HepG2 (cell line): ENCODE results near the gene ORC3. TPM values are rescaled to one million over a fixed set of nuclear protein-coding genes. Genes with fewer than 3 reads are reported as not detected.
A peak's percentile ranks its signal among the peaks of the same experiment; 100 is the strongest.

ENCODE experiments used
- BRCA1 ChIP-seq: sonication (generic); formaldehyde crosslinking; IDR thresholded peaks from 2 replicates; pipeline ENCODE4 v1.4.0; 2020; ENCODE audit warnings: missing genetic modification reagents
- JUND ChIP-seq: sonication (generic); formaldehyde crosslinking; IDR thresholded peaks from 2 replicates; pipeline ENCODE4 v1.8.0; 2022; ENCODE audit warnings: mild to moderate bottlenecking, missing genetic modification reagents
- KAT7 ChIP-seq: IDR thresholded peaks from 2 replicates; pipeline ENCODE4 v1.6.1; 2018; ENCODE audit warnings: borderline replicate concordance, missing compliant biosample characterization
- KLF9 ChIP-seq: IDR thresholded peaks from 2 replicates; pipeline ENCODE4 v1.6.1; 2016; ENCODE audit warnings: low read depth
- KMT2B ChIP-seq: IDR thresholded peaks from 2 replicates; pipeline ENCODE4 v1.6.1; 2016; ENCODE audit warnings: missing genetic modification reagents, missing compliant biosample characterization
- MYNN ChIP-seq: sonication (generic); formaldehyde crosslinking; IDR thresholded peaks from 2 replicates; pipeline ENCODE4 v1.4.0; 2020; ENCODE audit warnings: mild to moderate bottlenecking, low read depth, missing genetic modification reagents
- NKX3-1 ChIP-seq: sonication (generic); formaldehyde crosslinking; IDR thresholded peaks from 2 replicates; pipeline ENCODE4 v1.5.0; 2020; ENCODE audit warnings: missing genetic modification reagents
- NR2F6 ChIP-seq, 2 experiments: IDR thresholded peaks; 2 replicates each; pipeline ENCODE4 v1.6.1; 2016; ENCODE audit warnings: antibody characterized with exemption in 1 of 2, mild to moderate bottlenecking in 1 of 2
- SALL1 ChIP-seq: sonication (generic); formaldehyde crosslinking; IDR thresholded peaks from 2 replicates; pipeline ENCODE4 v1.8.0; 2022; ENCODE audit warnings: mild to moderate bottlenecking, missing genetic modification reagents
- SAP130 ChIP-seq: IDR thresholded peaks from 2 replicates; pipeline ENCODE4 v1.6.1; 2016; ENCODE audit warnings: low read depth
- SKI ChIP-seq: fragments of 450-650 bp; IDR thresholded peaks from one replicate; pipeline ENCODE4 v1.6.1; 2018; ENCODE audit warnings: mild to moderate bottlenecking; ENCODE audit not compliant: partially characterized antibody
- SPEN ChIP-seq: sonication (generic); formaldehyde crosslinking; IDR thresholded peaks from 2 replicates; pipeline ENCODE4 v1.5.1; 2020; ENCODE audit warnings: low read depth, mild to moderate bottlenecking, missing genetic modification reagents
- TRIM24 ChIP-seq: sonication (generic); formaldehyde crosslinking; IDR thresholded peaks from 2 replicates; pipeline ENCODE4 v1.8.0; 2022; ENCODE audit warnings: mild to moderate bottlenecking, missing genetic modification reagents
- U2AF2 ChIP-seq: fragments of 200-400 bp; formaldehyde crosslinking; IDR thresholded peaks from 2 replicates; pipeline ENCODE4 v1.6.1; 2017; ENCODE audit warnings: low read depth, mild to moderate bottlenecking, low read length
- ZMYM4 ChIP-seq: sonication (generic); formaldehyde crosslinking; IDR thresholded peaks from 2 replicates; pipeline ENCODE4 v1.8.1; 2023; ENCODE audit warnings: mild to moderate bottlenecking, missing genetic modification reagents
- ZNF225 ChIP-seq: sonication (generic); formaldehyde crosslinking; IDR thresholded peaks from 2 replicates; pipeline ENCODE4 v1.4.0; 2020; ENCODE audit warnings: mild to moderate bottlenecking, missing genetic modification reagents
- ZNF230 ChIP-seq: sonication (generic); formaldehyde crosslinking; IDR thresholded peaks from 2 replicates; pipeline ENCODE4 v1.4.0; 2020; ENCODE audit warnings: mild to moderate bottlenecking, missing genetic modification reagents
- ZNF34 ChIP-seq: sonication (generic); formaldehyde crosslinking; IDR thresholded peaks from 2 replicates; pipeline ENCODE4 v1.4.0; 2020; ENCODE audit warnings: mild to moderate bottlenecking, missing genetic modification reagents, borderline replicate concordance
- ZNF644 ChIP-seq: IDR thresholded peaks from 2 replicates; pipeline ENCODE4 v1.6.1; 2016; ENCODE audit warnings: low read depth
- ZNF747 ChIP-seq: sonication (generic); formaldehyde crosslinking; IDR thresholded peaks from 2 replicates; pipeline ENCODE4 v1.8.1; 2023; ENCODE audit warnings: missing genetic modification reagents, mild to moderate bottlenecking, borderline replicate concordance
- polyA plus RNA-seq, 8 experiments: library from polyadenylated mRNA; depleted of rRNA in 3 of 8; stranded (reverse) in 7 of 8; unstranded in 1 of 8; fragments of >200 nt; fragmentation: Illumina TruSeq in 4 of 8; extraction: Trizol in 4 of 8; gene quantifications; 2 replicates each; pipeline versions ENCODE4 v1.2.1 to v1.2.3, GENCODE V29; 2011 to 2016; ENCODE audit warnings: low read depth in 4 of 8, missing spikeins in 1 of 8, mixed read lengths in 1 of 8; ENCODE audit not compliant: insufficient read depth in 1 of 8
- total RNA-seq, 5 experiments: library from RNA; depleted of rRNA; stranded (reverse); fragments of >200 nt; fragmentation: Illumina TruSeq; extraction: Trizol; gene quantifications; 2 replicates each; pipeline ENCODE4 v1.2.3, GENCODE V29; 2016; ENCODE audit warnings: low read depth in 1 of 5
- TF ChIP-seq, protein P1 (sequence below): sonication (generic); formaldehyde crosslinking; IDR thresholded peaks from 2 replicates; pipeline ENCODE4 v1.8.0; 2023; ENCODE audit warnings: mild to moderate bottlenecking, missing genetic modification reagents
- TF ChIP-seq, protein P2 (sequence below): sonication (generic); formaldehyde crosslinking; IDR thresholded peaks from 2 replicates; pipeline ENCODE4 v1.4.0; 2020; ENCODE audit warnings: missing genetic modification reagents
- TF ChIP-seq, protein P3 (sequence below): sonication (generic); IDR thresholded peaks from 2 replicates; pipeline ENCODE4 v1.6.1; 2016; ENCODE audit warnings: low read depth, borderline replicate concordance
- TF ChIP-seq, protein P4 (sequence below): sonication (generic); formaldehyde crosslinking; IDR thresholded peaks from 2 replicates; pipeline ENCODE4 v1.4.0; 2020; ENCODE audit warnings: missing genetic modification reagents
- TF ChIP-seq, protein P5 (sequence below): sonication (generic); formaldehyde crosslinking; IDR thresholded peaks from 2 replicates; pipeline ENCODE4 v1.5.0; 2020; ENCODE audit warnings: mild to moderate bottlenecking, missing genetic modification reagents, borderline replicate concordance
- TF ChIP-seq, protein P6 (sequence below): sonication (generic); formaldehyde crosslinking; IDR thresholded peaks from 2 replicates; pipeline ENCODE4 v1.8.0; 2022; ENCODE audit warnings: low read depth, missing genetic modification reagents

Gene ORC3
- total and polyA plus RNA-seq, 2 of the 13 experiments (the other 11 are each of a cell fraction or from before 2014, with no cell fraction given), result 21.8 to 43.5 TPM

DNA sequence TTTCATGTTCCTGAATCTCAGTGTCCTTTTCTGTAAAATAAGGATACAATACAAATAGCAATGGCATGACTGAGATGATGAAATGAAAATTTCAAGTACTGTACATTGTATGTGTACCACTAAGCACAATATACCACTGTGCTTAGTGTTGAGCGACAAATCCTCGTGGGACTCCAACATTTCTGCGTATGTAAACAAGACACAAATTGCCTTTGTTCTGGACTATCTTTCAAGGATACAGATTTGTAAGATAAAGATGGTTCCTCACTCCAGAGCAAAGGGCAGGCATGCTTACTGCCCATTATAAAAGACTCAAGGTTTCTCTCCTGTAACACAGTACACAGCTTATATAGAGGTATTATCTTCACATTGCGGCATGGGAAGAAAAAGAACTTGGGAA lies 6.1 kb upstream of the ORC3 start (continued):
- TF ChIP-seq TRIM24 (CRISPR knock-in tag) (no peak), KMT2B (CRISPR knock-in tag) (peak; percentile 58; the same call in 1 of the 2 replicates), U2AF2 (no peak), BRCA1 (no peak), KAT7 (CRISPR knock-in tag) (no peak), ZNF747 (CRISPR knock-in tag) (no peak), JUND (CRISPR knock-in tag) (no peak), SALL1 (peak; percentile 45; the same call in 1 of the 2 replicates), ZNF644 (CRISPR knock-in tag) (peak; percentile 60), ZMYM4 (peak; percentile 51), SAP130 (CRISPR knock-in tag) (peak; percentile 71), SPEN (no peak), ZNF225 (CRISPR knock-in tag) (no peak), KLF9 (CRISPR knock-in tag) (no peak), SKI (no peak), NR2F6 (IDR thresholded peaks at IDR 0.05) (peak; percentile 51; the same call in 1 of the 2 replicates), NR2F6 (CRISPR knock-in tag; IDR thresholded peaks at IDR 0.05) (peak; percentile 65), MYNN (CRISPR knock-in tag) (no peak), ZNF230 (no peak), ZNF34 (no peak), NKX3-1 (CRISPR knock-in tag) (peak; percentile 59; the same call in 1 of the 2 replicates)
- TF ChIP-seq, protein P1, sequence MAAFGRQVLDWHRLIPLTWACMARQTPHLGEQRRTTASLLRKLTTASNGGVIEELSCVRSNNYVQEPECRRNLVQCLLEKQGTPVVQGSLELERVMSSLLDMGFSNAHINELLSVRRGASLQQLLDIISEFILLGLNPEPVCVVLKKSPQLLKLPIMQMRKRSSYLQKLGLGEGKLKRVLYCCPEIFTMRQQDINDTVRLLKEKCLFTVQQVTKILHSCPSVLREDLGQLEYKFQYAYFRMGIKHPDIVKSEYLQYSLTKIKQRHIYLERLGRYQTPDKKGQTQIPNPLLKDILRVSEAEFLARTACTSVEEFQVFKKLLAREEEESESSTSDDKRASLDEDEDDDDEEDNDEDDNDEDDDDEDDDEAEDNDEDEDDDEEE (CRISPR knock-in tag), result no peak
- TF ChIP-seq, protein P2, sequence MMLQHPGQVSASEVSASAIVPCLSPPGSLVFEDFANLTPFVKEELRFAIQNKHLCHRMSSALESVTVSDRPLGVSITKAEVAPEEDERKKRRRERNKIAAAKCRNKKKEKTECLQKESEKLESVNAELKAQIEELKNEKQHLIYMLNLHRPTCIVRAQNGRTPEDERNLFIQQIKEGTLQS, result peak; percentile 62; the same call in 1 of the 2 replicates
- TF ChIP-seq, protein P3, sequence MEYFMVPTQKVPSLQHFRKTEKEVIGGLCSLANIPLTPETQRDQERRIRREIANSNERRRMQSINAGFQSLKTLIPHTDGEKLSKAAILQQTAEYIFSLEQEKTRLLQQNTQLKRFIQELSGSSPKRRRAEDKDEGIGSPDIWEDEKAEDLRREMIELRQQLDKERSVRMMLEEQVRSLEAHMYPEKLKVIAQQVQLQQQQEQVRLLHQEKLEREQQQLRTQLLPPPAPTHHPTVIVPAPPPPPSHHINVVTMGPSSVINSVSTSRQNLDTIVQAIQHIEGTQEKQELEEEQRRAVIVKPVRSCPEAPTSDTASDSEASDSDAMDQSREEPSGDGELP, result no peak
- TF ChIP-seq, protein P4, sequence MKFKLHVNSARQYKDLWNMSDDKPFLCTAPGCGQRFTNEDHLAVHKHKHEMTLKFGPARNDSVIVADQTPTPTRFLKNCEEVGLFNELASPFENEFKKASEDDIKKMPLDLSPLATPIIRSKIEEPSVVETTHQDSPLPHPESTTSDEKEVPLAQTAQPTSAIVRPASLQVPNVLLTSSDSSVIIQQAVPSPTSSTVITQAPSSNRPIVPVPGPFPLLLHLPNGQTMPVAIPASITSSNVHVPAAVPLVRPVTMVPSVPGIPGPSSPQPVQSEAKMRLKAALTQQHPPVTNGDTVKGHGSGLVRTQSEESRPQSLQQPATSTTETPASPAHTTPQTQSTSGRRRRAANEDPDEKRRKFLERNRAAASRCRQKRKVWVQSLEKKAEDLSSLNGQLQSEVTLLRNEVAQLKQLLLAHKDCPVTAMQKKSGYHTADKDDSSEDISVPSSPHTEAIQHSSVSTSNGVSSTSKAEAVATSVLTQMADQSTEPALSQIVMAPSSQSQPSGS, result peak; percentile 39; the same call in 1 of the 2 replicates
- TF ChIP-seq, protein P5, sequence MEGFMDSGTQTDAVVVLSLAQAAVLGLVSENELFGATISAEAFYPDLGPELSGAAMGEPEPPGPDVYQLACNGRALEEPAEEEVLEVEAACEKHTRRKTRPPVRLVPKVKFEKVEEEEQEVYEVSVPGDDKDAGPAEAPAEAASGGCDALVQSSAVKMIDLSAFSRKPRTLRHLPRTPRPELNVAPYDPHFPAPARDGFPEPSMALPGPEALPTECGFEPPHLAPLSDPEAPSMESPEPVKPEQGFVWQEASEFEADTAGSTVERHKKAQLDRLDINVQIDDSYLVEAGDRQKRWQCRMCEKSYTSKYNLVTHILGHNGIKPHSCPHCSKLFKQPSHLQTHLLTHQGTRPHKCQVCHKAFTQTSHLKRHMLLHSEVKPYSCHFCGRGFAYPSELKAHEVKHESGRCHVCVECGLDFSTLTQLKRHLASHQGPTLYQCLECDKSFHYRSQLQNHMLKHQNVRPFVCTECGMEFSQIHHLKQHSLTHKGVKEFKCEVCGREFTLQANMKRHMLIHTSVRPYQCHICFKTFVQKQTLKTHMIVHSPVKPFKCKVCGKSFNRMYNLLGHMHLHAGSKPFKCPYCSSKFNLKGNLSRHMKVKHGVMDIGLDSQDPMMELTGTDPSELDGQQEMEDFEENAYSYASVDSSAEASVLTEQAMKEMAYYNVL (CRISPR knock-in tag), result 0 out of 2 replicates have a peak, but pooled peaks have one; percentile 52
- TF ChIP-seq, protein P6, sequence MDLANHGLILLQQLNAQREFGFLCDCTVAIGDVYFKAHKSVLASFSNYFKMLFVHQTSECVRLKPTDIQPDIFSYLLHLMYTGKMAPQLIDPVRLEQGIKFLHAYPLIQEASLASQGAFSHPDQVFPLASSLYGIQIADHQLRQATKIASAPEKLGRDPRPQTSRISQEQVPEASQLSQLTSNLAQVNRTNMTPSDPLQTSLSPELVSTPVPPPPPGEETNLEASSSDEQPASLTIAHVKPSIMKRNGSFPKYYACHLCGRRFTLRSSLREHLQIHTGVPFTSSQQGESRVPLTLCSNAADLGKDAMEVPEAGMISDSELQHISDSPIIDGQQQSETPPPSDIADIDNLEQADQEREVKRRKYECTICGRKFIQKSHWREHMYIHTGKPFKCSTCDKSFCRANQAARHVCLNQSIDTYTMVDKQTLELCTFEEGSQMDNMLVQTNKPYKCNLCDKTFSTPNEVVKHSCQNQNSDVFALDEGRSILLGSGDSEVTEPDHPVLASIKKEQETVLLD (CRISPR knock-in tag), result no peak
